ENCODE measurements around the gene ZBTB24.

GRCh38 chr6:109420751-109421150 is 62.3 kb downstream of the ZBTB24 start:
- TF ChIP-seq CTCF (IDR thresholded peaks at IDR 0.05; ENCODE audit: borderline replicate concordance, extremely low read depth, low read length, poor library complexity, severe bottlenecking) (no peak), EZH2 (IDR thresholded peaks at IDR 0.05; ENCODE audit: borderline replicate concordance, low read depth, low read length, severe bottlenecking) (no peak)
